ENCODE data around the gene LHFPL6.

The LHFPL6 gene

DNA sequence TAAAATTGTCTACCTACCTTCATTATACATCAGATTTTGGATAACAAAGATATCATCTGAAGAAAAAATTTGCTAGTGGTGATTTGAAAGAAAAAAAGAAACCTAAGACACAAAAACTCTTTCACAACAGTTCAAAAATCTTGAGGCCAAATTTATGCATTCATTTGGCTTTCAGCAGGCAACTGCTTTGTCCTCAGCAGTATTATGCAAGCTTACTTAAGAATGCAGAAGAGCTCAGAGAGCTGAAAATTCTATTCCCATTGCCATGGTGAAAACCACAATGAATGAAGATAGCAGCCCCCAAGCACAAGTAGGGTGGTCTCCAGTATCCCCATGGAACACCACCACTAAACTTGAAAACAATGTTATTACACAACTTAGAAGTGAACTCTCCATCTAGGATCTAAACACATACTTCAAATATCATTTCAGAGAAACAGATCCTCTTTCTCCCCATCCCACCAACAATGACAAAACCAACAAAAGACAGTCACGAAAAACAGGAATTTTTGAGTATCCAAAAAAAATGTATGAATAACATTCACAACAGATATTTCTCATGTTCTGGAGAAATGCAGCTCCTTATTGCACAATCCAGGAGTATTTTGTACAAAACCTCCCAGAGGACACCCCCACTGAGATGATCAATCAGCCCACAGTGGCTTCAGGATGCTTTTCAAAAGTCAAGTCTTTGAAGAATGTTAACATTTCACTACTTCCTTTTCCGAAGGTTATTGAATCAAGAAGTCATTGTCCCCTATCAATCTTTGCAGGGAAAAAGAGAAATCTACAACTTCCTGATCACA lies 192.7 kb downstream of the LHFPL6 start:
- FAIRE-seq = no peak

DNA sequence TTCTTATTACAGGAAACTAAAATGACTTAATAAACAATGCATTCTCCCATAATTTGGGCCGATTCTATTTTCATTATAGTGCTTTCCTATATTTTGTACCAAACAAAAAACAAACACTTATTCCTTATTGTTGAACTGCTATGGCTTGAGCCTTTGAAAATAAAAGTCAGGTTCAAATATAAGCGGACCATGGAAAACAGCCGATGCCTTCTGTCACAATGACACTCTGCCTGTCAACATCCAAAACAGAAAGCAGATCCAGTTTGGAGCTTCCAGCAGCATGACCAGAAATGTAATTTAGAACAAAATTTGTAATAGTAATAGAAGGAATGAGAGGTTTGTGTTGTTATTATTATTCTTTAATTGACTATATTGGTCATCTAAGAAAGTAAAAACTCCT lies 194.5 kb downstream of the LHFPL6 start:
- no peak for FAIRE-seq

DNA sequence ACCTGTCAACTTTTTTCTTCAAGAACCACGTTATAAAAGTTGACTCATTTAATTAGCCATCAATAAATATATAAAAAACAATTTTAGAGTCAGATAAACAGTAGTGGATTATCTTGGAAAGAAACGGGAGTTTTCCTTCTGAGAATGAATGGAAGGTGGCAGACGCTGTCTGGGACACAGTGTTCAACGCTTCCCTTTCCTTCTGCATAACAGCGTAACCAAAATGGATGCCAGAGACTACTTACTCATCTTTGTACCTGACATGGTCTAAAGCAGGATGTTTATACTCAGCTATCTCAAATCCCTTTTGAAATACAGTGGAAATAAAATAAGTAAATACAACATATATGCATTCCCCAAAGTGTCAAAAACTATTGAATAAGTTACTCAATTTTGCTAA lies 195.2 kb downstream of the LHFPL6 start:
- no peak for FAIRE-seq

DNA sequence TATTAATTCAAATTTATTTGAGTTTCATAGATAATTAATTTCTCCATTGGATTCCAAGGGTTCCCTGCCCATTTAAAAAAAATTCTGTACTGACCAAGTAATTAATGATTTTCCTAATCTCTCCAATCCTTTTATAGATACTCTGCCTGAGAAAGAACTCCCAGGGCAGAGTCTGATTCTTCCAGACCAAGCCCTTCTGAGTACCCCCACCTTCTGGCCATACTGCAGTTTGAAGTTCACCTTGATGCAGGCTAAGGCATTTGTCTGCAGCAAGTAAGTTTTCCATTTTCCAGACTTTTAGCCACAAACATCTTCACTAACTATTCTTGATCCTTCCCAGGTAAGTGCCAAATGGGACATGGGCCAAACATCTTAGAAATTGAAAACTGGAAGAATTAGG lies 195.9 kb downstream of the LHFPL6 start:
- FAIRE-seq = no peak

DNA sequence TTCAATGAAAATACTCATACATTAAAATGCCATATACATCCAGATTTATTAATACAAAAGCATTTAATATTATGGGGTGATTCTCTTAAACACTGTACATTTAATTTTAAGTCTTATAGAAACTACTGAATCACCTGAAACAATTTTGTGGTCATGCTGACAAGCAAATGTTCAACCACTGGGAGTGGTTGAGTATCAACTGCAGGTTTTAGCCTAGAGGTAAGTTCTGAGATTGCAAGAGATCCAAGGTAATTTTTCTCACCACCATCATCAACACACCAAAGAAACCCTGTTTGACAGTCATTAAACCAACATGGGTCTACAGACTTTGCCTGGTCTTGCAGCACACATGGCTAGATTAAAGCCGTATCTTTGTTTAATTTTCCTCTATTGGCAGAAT lies 196.3 kb downstream of the LHFPL6 start:
- no peak for FAIRE-seq

DNA sequence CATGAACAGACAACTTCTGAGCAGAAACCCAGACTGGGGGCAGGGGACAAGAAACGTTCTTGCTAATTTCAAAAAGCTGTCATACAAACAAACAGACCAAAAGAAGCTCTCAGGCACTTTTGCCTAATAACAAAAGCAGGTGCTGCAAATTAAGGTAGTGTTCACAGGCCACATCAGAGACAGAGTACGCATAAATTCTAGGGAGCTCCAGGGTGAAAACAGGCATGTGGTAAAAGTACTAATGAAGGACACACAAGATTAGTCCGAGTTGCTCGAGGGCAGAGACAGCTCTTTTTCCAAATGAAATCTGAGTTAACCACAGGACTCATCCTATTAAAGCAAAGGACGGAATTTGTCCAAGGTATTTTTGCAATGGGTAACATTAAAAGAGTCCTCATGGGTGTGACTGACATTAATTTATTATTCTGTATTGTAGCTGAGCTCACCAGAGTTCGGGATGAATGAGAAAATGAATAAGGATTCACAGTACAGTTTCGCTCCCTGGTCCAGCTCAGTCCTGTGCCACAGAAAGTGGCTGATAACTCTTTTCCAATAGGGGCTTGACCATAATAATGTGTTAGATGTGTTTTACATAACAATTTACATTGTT lies 197.3 kb downstream of the LHFPL6 start:
- FAIRE-seq = no peak

DNA sequence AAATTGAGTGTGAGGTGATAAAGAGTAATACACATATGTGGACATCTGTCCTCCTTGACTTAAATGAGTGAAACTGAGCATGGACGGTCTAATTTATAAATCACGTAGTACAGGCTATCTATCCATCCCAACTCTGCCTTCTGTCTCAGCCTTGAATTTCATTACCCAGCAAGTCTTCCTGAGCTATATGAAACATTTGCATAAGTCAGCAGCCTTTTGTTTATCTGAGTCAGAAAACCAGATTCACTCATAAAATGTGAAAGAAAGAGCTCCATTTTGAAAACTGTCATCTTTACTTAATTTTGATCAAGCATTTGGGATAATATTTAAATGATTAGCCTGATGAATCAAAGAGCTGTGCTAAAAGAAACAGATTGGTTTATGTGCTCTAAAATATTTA lies 197.9 kb downstream of the LHFPL6 start:
- FAIRE-seq = no peak

DNA sequence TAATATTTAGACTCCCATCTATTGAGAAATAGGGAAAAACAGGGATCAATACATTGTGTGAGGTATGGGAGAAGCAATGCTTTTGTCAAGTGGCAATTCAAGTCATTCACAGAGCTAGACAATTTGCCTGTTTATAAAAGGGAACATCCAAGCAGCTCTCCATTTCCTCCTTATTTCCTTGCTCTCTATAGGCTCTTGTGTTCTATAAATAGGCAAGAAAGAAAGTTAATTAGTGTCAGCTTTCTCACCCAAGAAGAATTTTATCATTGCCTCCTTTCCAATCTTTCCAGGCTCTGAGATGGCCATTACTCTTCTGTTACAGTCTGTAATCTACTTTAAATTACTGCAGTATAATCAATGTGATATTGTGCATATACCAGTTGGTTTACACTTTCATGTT lies 199.9 kb downstream of the LHFPL6 start:
- no peak for FAIRE-seq

DNA sequence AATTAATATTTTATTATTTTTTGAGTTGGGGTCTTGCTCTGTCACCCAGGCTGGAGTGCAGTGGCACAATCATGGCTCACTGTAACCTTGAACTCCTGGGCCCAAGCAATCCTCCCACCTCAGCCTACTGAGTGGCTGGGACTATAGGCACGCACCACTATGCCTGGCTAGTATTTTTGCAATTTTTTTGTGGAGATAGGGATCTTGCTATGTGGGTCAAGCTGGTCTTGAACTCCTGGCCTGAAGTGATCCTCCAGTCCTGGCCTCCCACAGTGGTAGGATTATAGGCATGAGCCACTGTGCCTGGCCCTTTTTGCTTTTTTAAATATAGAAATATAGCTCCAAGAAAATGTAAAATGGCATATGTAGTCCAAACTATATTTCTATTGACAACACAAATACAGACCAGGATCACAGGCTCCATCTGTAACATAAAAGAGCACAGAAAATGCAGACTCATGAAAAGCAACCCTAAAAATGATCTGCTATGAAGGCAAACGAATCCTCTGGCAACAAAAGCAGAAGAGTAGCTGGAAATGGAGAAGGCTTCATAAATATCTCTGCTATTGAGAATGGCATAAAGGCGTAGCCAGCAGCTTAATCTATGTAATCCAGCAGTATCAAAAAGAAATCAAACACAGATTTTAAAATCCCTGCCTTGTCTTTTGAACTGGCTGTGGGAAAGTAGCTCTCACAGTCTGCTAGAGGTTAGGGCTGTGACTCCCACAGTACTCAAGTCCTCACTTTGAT lies 200.6 kb downstream of the LHFPL6 start:
- FAIRE-seq = no peak

DNA sequence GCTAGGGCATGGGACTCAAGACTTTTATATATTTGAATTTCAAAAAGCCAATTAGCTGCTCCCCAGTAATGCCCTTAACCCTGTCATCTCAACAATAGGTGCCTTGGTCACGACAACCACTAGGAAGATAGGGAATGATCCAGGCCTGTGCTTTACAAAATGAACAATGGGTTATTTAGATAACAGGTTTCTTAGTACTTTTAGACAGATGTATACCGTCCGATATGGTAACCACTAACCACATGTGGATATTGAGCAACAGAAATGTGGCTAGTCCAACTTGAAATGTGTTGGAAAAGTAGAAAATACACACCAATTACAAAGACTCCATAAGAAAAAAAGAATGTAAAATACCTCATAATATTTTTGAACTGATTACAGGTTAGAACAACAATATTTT lies 201.2 kb downstream of the LHFPL6 start:
- FAIRE-seq = no peak

DNA sequence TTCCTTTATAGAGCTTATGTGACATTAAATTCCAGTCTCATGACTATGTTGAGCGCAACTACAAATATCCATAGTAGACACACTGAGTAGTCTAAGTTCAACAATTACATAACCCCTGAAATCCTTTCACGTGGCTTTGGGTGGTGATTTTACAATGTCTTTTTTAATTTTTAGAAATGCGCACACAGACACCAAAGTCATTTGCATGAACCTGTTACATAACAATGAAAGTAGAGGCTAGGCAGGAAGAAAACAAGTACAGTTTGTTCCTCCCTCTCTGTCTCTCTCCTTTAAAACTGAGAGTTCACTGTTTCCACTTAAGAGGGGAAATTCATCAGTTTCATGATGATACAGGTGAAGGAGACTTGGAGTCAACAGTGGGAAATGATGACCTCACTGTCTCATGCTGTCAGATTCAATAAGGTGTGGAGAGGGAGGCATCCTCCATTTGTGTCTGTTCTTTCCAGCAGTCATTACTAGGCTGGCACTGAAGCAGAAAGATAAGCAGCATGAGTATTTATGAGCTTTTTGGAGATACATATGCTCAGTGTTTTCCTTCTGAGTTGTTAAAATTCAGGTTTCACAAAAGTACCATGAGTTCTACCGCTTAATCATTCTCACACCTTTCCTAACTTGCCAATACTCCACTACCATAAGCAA lies 201.8 kb downstream of the LHFPL6 start:
- FAIRE-seq = no peak

DNA sequence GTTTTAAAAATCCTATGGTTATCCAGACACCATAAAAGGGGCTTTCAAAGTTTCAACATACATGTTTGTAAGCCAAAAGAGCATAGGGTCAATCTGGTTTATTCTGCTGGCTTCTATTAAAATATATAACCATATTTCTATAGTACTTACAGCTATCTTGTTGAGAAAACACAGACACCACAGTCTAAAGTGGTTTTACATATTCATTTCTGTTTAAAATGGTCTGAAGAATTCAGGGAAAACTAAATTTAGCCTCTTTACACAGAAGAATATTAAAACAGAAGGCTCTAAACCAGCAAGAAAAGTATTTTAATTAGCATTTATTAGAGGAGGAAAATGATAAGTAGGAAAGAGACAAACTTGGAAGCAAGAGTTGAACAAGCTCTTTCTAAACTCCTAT lies 203.9 kb downstream of the LHFPL6 start:
- no peak for FAIRE-seq

DNA sequence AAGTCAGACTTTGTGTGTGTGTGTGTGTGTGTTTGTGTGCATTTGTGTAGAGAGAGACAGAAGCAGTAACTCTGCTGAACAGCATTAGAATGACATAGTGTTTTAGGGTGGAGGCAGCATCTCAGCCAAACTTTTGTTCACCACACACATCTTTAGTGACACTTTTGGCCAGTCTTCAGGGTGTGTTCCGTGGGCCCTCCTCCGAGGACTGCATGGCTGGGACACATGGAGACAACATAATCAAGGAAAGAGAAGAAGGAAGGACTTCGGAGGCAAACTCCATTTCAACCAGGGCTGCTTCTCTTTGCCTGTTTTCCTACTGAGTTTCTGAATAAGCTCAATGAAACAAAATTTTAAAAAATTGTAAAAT lies 205.1 kb downstream of the LHFPL6 start:
- no peak for FAIRE-seq

DNA sequence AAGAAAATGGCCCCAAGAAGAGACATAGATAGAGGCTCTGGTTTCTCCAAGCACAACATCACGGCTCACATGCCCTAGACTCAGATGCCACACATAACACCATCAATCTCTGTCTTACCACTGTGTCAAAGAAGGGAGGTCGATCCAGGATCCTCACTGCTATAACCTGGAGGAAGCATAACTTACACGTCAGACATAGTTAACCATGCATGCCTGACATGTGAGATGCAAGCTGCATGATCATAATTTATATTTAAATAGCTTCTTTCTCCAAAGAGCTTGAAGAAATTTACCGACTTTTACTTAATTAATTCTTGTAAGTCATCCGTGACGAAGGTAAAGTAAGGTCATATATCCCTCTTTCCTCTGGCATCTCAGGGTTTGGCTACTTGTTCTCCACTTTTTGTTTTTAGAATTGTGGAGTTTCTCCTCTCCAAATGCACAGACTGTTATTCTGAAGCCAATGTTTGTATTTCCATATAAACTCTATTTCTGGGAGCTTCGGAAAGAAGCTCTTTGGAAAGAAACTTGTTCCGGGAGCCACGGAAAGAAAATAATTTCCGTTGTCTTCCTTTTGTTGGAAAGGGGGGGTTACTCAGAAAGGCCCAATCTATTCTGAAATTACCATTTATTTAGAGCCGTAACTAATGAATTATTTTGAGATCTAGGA lies 205.6 kb downstream of the LHFPL6 start:
- no peak for FAIRE-seq

DNA sequence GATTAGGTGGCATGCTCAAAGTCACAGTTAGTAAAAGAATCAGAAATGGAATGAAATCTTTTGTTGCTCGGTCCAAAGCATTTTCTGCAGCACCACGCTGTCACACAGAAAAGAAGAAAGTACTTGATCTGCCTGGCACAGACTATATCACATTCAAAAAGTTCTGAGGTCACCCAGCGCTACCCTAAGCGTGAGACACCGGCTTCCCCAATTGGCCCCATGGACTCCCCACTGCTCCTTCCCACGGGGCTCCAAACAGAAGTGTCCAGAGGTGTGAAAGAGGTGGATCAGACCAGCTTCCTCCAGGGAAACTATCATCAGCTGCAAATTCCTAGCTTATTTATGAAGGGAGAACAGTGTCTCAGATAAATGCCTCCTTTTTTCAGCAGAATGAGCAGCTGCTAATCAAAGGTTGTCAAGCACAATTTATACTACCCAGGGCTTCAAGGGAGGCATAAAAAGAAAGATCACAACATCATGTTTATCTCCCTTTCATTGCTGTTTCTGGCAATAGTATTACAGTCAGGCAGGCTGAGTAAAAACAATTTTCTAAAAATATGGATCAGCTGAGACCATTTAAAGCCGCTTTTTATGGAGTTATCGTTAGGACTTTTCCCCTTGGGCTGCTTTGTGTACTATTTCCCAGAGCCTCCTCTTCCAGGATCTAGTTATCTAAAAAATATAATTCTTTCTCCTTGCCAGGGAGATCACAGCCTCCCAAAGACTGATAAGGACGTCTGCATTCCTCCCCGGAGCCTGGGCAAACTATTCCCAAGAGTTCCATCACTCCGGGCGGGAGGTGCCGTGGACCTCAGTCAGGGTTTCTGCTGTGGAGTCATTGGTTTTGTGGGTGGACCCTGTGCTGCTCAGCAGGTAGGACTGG lies 208.0 kb downstream of the LHFPL6 start:
- no peak for FAIRE-seq

DNA sequence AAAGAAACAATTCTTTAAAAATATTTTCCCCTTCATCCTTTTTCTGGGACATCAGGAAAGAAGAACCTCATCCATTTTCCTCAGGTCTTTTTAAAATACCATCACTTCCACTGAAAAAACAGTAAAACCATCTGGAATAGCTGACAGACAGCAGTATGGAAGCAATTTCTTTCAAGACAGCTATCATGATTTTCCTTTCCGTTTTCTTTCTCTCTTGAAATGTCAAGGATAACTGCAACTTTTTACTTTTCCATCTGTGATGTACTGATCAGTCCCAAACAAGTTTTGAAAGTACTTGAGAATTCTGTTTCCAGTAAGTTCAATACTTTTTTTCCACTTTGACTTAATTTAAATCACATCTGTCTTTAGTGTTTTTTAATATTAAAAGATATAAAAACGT lies 211.2 kb downstream of the LHFPL6 start:
- FAIRE-seq = no peak

DNA sequence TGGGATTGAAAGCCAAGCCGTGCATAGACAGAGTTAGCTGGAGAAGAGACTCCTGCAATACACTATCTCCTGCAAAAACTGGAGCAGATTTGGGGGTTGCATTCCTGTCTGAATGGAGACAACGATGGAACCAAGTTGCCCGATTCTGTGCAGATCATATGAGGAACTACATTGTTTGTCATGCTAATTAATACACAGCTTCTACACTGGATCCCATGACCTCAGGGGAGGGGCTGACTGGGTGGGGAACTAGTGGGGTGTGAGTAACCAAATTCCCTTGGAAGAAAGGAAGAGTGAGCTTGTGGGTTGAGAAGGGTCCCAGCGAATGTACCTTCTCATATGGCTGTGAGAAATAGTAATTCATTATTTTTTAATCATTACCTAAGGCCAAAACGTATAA lies 214.0 kb downstream of the LHFPL6 start:
- no peak for FAIRE-seq

DNA sequence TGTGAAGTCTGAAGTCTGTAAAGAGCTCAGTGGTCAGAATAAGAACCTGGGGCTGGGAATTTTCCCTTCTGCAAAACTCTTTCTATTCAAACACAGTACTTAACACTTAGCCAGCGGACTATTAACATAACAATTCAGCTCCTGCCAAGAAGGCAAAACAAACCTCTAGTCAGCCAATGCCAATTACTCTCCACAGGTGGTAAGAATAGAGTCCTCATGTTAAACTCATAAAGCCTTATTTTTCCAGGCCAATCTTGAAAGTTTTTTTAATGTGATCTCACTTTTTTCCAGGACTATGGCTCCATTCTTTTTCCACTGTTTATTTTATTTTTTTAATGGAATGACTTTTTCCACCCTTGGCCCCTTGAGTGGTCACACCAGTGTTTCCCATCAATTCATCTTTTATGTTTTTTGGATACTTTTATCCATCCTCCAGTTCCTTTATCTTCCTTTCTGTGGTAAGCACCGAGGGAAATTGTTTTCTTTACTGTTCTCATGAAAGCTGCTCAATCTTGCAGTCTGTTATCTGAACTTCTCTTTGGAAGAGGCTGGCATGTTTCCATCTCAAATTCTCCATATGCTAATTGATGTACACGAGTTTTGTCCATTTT lies 217.3 kb downstream of the LHFPL6 start:
- FAIRE-seq = no peak

DNA sequence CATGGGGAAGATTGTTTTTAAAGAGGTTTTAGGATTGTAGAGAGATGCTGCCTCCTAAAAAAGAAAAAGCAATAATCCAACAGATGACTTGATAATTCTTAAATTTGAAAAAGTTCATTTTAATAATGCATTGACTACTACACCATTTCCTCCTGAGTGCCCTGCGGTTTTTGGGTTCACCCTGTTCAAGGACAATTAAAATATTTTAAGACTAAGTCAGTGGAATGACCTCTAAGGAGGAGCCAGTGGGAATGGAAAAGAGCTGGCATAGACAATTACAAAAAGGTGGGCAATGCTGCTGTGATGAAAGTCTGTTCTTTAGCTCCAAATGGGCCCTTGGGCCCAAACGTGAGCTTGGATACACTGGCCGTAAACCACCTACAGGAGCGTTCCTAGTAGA lies 217.8 kb downstream of the LHFPL6 start:
- no peak for FAIRE-seq

DNA sequence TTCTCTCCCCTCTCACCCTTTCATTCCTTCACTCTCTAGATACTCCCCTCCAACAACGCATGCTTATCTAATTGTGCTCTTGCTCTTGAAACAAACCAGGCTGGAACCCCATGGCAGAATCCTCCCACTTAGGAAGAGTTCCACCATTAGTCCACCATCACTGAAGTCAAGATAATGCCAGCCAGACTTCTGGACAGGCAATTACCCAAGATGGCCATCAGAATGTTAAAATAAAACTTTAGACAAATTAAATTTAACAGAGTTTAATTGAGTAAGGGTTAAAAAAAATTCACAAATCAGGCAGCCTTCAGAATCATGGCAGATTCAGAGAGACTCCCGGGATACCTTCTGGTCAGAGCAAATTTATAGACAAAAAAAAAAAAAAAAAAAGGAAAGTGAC lies 221.5 kb downstream of the LHFPL6 start:
- no peak for FAIRE-seq

Measured in G401.6 (cell line).